GM12874 (cell line): ENCODE data around the gene MEAF6.

Experiments used
- CTCF ChIP-seq: IDR thresholded peaks from 2 replicates; pipeline ENCODE4 v1.5.1; 2011; ENCODE audit warnings: low read depth, mild to moderate bottlenecking, control low read depth, low read length, moderate library complexity; ENCODE audit not compliant: insufficient read depth

MEAF6 gene

GRCh38 chr1:37509181-37509580, 5.4 kb downstream of the MEAF6 start:
- peak; percentile 37; the same call in 1 of the 2 replicates for TF ChIP-seq CTCF

- no peak for TF ChIP-seq CTCF
Measured at GRCh38 chr1:37506740-37507139, 7.8 kb downstream of the MEAF6 start.

GRCh38 chr1:37502104-37502503, 12.5 kb downstream of the MEAF6 start:
- TF ChIP-seq CTCF: no peak

- TF ChIP-seq CTCF: no peak
Measured at GRCh38 chr1:37501661-37502060, 12.9 kb downstream of the MEAF6 start.

GRCh38 chr1:37498872-37499617, 15.5 kb downstream of the MEAF6 start:
- TF ChIP-seq CTCF: no peak

- TF ChIP-seq CTCF: no peak
Measured at GRCh38 chr1:37497832-37498231, 16.7 kb downstream of the MEAF6 start.

- no peak for TF ChIP-seq CTCF
Measured at GRCh38 chr1:37495875-37496274, 18.7 kb downstream of the MEAF6 start.
